Measurements from ENCODE around the gene RARS1.

The RARS1 gene

GRCh38 chr5:168563959-168564358, 77.7 kb downstream of the RARS1 start:
- DNase-seq: no peak

- no peak for DNase-seq
Observed at GRCh38 chr5:168568738-168569137, 82.5 kb downstream of the RARS1 start.
